Esophagus (tissue), 2 donors: ENCODE results near the gene LEP. TPM values are rescaled to one million over a fixed set of nuclear protein-coding genes. Genes with fewer than 3 reads are reported as not detected.
"Not testable (repeated sequence)": the region's sequence is repeated elsewhere in the genome, so short reads cannot be mapped to it uniquely, and the experiment has no call there.

Experiments used
- H3K27ac ChIP-seq, 2 donors: one replicate each; pipeline ENCODE4 v1.5.1; 2013; ENCODE audit warnings: low read depth in 2 of 2, mild to moderate bottlenecking in 2 of 2, inconsistent platforms in 1 of 2, low read length in 1 of 2, moderate library complexity in 1 of 2
- H3K27me3 ChIP-seq, 2 donors: one replicate each; pipeline ENCODE4 v1.6.1; 2013; ENCODE audit warnings: low read length in 2 of 2, control low read depth in 1 of 2, mild to moderate bottlenecking in 1 of 2; ENCODE audit not compliant: insufficient read depth in 2 of 2, control insufficient read depth in 1 of 2
- H3K36me3 ChIP-seq, 2 donors: one replicate each; pipeline ENCODE4 v1.6.1; 2013; ENCODE audit warnings: low read length in 1 of 2; ENCODE audit not compliant: control insufficient read depth in 2 of 2, insufficient read depth in 2 of 2
- H3K4me1 ChIP-seq, 2 donors: one replicate each; pipeline ENCODE4 v1.6.1; 2013; ENCODE audit warnings: low read length in 1 of 2; ENCODE audit not compliant: control insufficient read depth in 2 of 2, insufficient read depth in 2 of 2
- H3K4me3 ChIP-seq, 2 donors: one replicate each; pipeline ENCODE4 v1.5.1; 2013; ENCODE audit warnings: low read length in 2 of 2, mild to moderate bottlenecking in 2 of 2, low read depth in 1 of 2, moderate library complexity in 1 of 2
- H3K9me3 ChIP-seq, 2 donors: one replicate each; pipeline ENCODE4 v1.6.1; 2013; ENCODE audit warnings: mild to moderate bottlenecking in 2 of 2, low read depth in 1 of 2, low read length in 1 of 2, moderate library complexity in 1 of 2; ENCODE audit not compliant: control insufficient read depth in 2 of 2, insufficient read depth in 1 of 2
- WGBS, 2 donors: extraction: QIAGEN DNeasy Blood & Tissue Kit; methylation state at CpG; one replicate each; pipeline ENCODE4 v1.1.7; 2013; 5-methylcytosine and 5-hydroxymethylcytosine counted together
- polyA plus RNA-seq, 2 donors: library from polyadenylated mRNA; stranded (reverse); fragments of 200-250 nt; gene quantifications; one replicate each; pipeline ENCODE4 v1.2.3, GENCODE V29; 2013
- donor health status: healthy with polysubstance abuse.
- donor health status: Bipolar disorder and iron deficiency.

LEP gene
- polyA plus RNA-seq, 2 donors, result 0.02 TPM

GRCh38 chr7:128278366-128278765 lies 37.3 kb downstream of the LEP start:
- 92 to 97% methylated on average over 1 of the region's 1 CpG for WGBS, 2 donors
- no peak overlapping the region for H3K4me3 ChIP-seq
- H3K27me3 ChIP-seq, result no peaks in the 10 kb centered on the region
- no peaks in the 10 kb centered on the region for H3K36me3 ChIP-seq
- no peak overlapping the region for H3K27ac ChIP-seq
- no peaks in the 10 kb centered on the region for H3K9me3 ChIP-seq
- H3K4me1 ChIP-seq, result peaks cover 0 to 4% of the 10 kb centered on the region in 2 donors

GRCh38 chr7:128279124-128279713 lies 38.1 kb downstream of the LEP start:
- 92 to 93% methylated on average over 6 of the region's 6 CpGs for WGBS, 2 donors
- H3K27me3 ChIP-seq, result no peaks in the 10 kb centered on the region
- H3K4me3 ChIP-seq, result no peak overlapping the region
- no peaks in the 10 kb centered on the region for H3K9me3 ChIP-seq
- H3K36me3 ChIP-seq, result no peaks in the 10 kb centered on the region
- H3K27ac ChIP-seq, result no peak overlapping the region
- peaks cover 0 to 4% of the 10 kb centered on the region in 2 donors for H3K4me1 ChIP-seq

GRCh38 chr7:128280451-128280850 lies 39.4 kb downstream of the LEP start:
- 93 to 98% methylated on average over 1 of the region's 1 CpG for WGBS, 2 donors
- H3K4me1 ChIP-seq, H3K27me3 ChIP-seq, H3K9me3 ChIP-seq, H3K36me3 ChIP-seq, H3K27ac ChIP-seq, H3K4me3 ChIP-seq: not testable (repeated sequence)

GRCh38 chr7:128281605-128282380 lies 40.7 kb downstream of the LEP start:
- no peak overlapping the region for H3K27ac ChIP-seq
- WGBS, 2 donors, result 68 to 73% methylated on average over 4 of the region's 4 CpGs
- no peaks in the 10 kb centered on the region for H3K9me3 ChIP-seq

GRCh38 chr7:128284102-128284501 lies 43.0 kb downstream of the LEP start:
- Histone ChIP-seq H3K27me3 (no peaks in the 10 kb centered on the region), H3K4me3 (no peak overlapping the region), H3K4me1 (no peaks in the 10 kb centered on the region), H3K36me3 (no peaks in the 10 kb centered on the region), H3K9me3 (no peaks in the 10 kb centered on the region), H3K27ac (no peak overlapping the region)
- 90 to 91% methylated on average over 7 of the region's 7 CpGs for WGBS, 2 donors

More at GRCh38 chr7:128281605-128282380, 40.7 kb downstream of the LEP start:
- Histone ChIP-seq H3K4me1 (no peaks in the 10 kb centered on the region), H3K27me3 (no peaks in the 10 kb centered on the region), H3K36me3 (no peaks in the 10 kb centered on the region), H3K4me3 (no peak overlapping the region)

- no peaks in the 10 kb centered on the region for H3K4me1 ChIP-seq
- no peaks in the 10 kb centered on the region for H3K9me3 ChIP-seq
- WGBS, 2 donors, result 83 to 89% methylated on average over 4 of the region's 4 CpGs
- no peaks in the 10 kb centered on the region for H3K27me3 ChIP-seq
- no peak overlapping the region for H3K27ac ChIP-seq
- H3K4me3 ChIP-seq, result no peak overlapping the region
- H3K36me3 ChIP-seq, result no peaks in the 10 kb centered on the region
These were observed 46.5 kb downstream of the LEP start for GRCh38 chr7:128287556-128287955.

GRCh38 chr7:128298004-128298403 lies 56.9 kb downstream of the LEP start:
- not testable (repeated sequence) for H3K36me3 ChIP-seq, H3K27me3 ChIP-seq, H3K27ac ChIP-seq, H3K4me3 ChIP-seq, H3K4me1 ChIP-seq, H3K9me3 ChIP-seq
- 73 to 78% methylated on average over 5 to 7 of the region's 7 CpGs for WGBS, 2 donors

- Histone ChIP-seq H3K9me3 (no peaks in the 10 kb centered on the region), H3K36me3 (peaks cover 2 to 4% of the 10 kb centered on the region in 2 donors), H3K27ac (no peak overlapping the region), H3K4me3 (no peak overlapping the region), H3K27me3 (no peaks in the 10 kb centered on the region), H3K4me1 (peaks cover 4 to 5% of the 10 kb centered on the region in 2 donors)
- 42 to 54% methylated on average over 7 of the region's 7 CpGs for WGBS, 2 donors
These were observed 58.1 kb downstream of the LEP start for GRCh38 chr7:128299109-128299607.

- Histone ChIP-seq H3K4me3 (no peak overlapping the region), H3K27me3 (no peaks in the 10 kb centered on the region), H3K4me1 (peaks cover 4 to 5% of the 10 kb centered on the region in 2 donors), H3K27ac (no peak overlapping the region), H3K9me3 (no peaks in the 10 kb centered on the region), H3K36me3 (peaks cover 8 to 10% of the 10 kb centered on the region in 2 donors)
- 46 to 52% methylated on average over 10 of the region's 10 CpGs for WGBS, 2 donors
These were observed 61.1 kb downstream of the LEP start for GRCh38 chr7:128302139-128302538.
